HEK293T (cell line): ENCODE measurements around the gene ANO10.

Experiments used
- ARNT ChIP-seq: fragments of 450-650 bp; IDR thresholded peaks from 2 replicates; pipeline ENCODE4 v1.6.1; 2017; ENCODE audit warnings: mild to moderate bottlenecking
- BHLHE40 ChIP-seq: fragments of 450-650 bp; IDR thresholded peaks from 2 replicates; pipeline ENCODE4 v1.6.1; 2016; ENCODE audit warnings: mild to moderate bottlenecking, moderate library complexity, borderline replicate concordance
- CTBP1 ChIP-seq: fragments of 450-650 bp; IDR thresholded peaks from 2 replicates; pipeline ENCODE4 v1.6.1; 2016; ENCODE audit warnings: borderline replicate concordance
- ELF4 ChIP-seq: fragments of 450-650 bp; IDR thresholded peaks from 2 replicates; pipeline ENCODE4 v1.6.1; 2017; ENCODE audit warnings: antibody characterized with exemption
- FOXA1 ChIP-seq: fragments of 450-650 bp; IDR thresholded peaks from 2 replicates; pipeline ENCODE4 v1.6.1; 2016; ENCODE audit warnings: mild to moderate bottlenecking
- FOXK2 ChIP-seq: fragments of 450-650 bp; IDR thresholded peaks from 2 replicates; pipeline ENCODE4 v1.6.1; 2016; ENCODE audit warnings: mild to moderate bottlenecking
- FOXM1 ChIP-seq: fragments of 450-650 bp; IDR thresholded peaks from 2 replicates; pipeline ENCODE4 v1.6.1; 2017; ENCODE audit warnings: mild to moderate bottlenecking, borderline replicate concordance
- L3MBTL2 ChIP-seq: fragments of 450-650 bp; conservative IDR thresholded peaks from 2 replicates; pipeline ENCODE4 v1.6.1; 2016; ENCODE audit warnings: mild to moderate bottlenecking
- NFRKB ChIP-seq: fragments of 450-650 bp; IDR thresholded peaks from 2 replicates; pipeline ENCODE4 v1.6.1; 2016; ENCODE audit warnings: mild to moderate bottlenecking, moderate library complexity
- PKNOX1 ChIP-seq: fragments of 450-650 bp; IDR thresholded peaks from 2 replicates; pipeline ENCODE4 v1.6.1; 2016
- SP1 ChIP-seq: fragments of 450-650 bp; IDR thresholded peaks from 2 replicates; pipeline ENCODE4 v1.6.1; 2017
- SUZ12 ChIP-seq: fragments of 450-650 bp; IDR thresholded peaks from 2 replicates; pipeline ENCODE4 v1.6.1; 2016; ENCODE audit warnings: mild to moderate bottlenecking

- TF ChIP-seq FOXA1 (no peak), SUZ12 (no peak), PKNOX1 (no peak), FOXM1 (no peak), FOXK2 (no peak), BHLHE40 (no peak), SP1 (no peak), ARNT (no peak), CTBP1 (no peak), ELF4 (no peak), L3MBTL2 (no peak), NFRKB (no peak)
Observed at GRCh38 chr3:43489930-43490329, 131.9 kb downstream of the ANO10 start.
